DMS114 treated with DMSO at 0.1 percent for 48 hours (cell line): ENCODE measurements around the gene SYT12.
"Not testable (repeated sequence)": the region's sequence is repeated elsewhere in the genome, so short reads cannot be mapped to it uniquely, and the experiment has no call there.

Source experiments
- DNase-seq: peaks from one replicate; lab custom pipeline; 2025; ENCODE audit not compliant: unreplicated experiment; lab: John Stamatoyannopoulos, UW

The SYT12 gene

DNA sequence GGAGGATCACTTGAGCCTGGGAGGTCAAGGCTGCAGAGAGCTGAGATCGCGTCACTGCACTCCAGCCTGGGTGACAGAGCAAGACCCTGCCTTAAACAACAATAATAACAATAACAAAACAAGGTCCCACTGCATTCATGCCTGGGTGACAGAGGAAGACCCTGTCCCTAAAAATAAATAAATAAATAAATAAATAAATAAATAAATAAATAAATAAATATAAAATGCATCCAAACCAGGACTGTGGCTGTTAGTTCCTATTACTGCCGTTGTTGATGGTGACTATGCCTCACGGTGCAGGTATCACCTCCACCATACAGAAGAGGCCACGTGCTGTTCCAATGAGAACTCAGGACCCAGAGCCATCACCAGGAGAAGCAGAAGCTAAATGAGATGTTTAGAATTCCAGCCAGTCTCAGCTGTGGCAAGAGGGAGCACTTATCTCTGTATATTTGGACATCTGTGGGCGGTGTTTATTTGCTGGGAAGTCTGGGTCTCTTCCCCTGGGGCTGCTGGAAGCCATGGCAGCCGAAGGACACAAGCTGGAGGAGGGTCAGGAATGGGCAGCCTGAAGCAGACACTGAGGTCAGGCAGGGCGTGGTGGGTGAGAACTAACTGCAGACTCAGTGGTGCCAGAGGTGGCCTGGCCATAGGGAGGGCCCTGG is 26.2 kb upstream of the SYT12 start:
- DNase-seq, result no peak

GRCh38 chr11:66999555-66999954 is 23.4 kb upstream of the SYT12 start:
- DNase-seq, result no peak

GRCh38 chr11:67001332-67001731 is 21.6 kb upstream of the SYT12 start:
- DNase-seq, result no peak

GRCh38 chr11:67002297-67002913 is 20.5 kb upstream of the SYT12 start:
- no peak for DNase-seq

DNA sequence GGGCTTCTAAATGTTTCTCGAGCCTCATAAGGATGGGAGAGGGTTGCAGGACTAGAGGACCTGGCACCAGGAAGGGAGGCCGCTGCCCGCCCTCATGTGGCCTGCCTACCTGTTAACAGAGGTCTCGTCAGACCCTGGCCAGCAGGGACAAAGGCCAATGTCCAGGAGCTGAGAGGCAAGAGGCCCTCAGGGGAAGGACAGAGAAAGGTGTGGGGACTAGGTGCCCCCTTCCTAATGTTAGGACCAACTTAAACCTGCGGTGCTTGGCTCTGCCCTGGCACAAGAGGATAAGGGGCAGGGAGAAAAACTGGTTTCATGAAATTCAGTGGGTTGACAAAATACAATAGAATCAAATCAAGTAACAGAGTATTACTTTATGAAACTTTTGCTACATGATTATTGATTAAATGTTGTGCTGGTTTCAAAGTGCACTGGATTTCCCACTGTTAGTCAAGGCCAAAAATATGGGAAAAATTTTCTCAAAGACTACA is 20.0 kb upstream of the SYT12 start:
- no peak for DNase-seq

- DNase-seq, result not testable (repeated sequence)
Observed at GRCh38 chr11:67005200-67005599, 17.7 kb upstream of the SYT12 start.

- no peak for DNase-seq
Observed at GRCh38 chr11:67006029-67006884, 16.7 kb upstream of the SYT12 start.

- no peak for DNase-seq
Observed at GRCh38 chr11:67007126-67007525, 15.8 kb upstream of the SYT12 start.

- no peak for DNase-seq
Observed at GRCh38 chr11:67010296-67010905, 12.5 kb upstream of the SYT12 start.

- DNase-seq, result no peak
Observed at GRCh38 chr11:67013511-67014045, 9.4 kb upstream of the SYT12 start.

DNA sequence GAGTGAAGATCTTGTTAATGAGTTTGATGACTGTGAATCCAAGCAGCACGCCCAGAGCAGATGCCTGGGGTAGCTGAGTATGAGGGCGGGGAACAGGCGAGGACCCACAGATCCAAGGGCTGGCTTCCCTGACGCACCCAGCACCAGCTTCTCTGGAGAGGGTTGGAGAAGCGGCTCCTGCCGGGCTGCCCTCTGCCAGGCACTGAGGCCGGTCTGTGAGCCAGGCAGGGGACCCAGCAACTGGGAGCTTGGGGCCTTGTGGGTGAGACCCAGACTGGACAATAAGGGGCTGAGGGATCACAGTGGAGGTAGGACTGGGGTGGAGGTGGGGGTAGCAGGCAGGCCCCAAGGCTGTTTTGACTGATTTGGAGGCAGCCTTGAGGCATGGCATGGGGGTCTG is 8.6 kb upstream of the SYT12 start:
- no peak for DNase-seq

DNA sequence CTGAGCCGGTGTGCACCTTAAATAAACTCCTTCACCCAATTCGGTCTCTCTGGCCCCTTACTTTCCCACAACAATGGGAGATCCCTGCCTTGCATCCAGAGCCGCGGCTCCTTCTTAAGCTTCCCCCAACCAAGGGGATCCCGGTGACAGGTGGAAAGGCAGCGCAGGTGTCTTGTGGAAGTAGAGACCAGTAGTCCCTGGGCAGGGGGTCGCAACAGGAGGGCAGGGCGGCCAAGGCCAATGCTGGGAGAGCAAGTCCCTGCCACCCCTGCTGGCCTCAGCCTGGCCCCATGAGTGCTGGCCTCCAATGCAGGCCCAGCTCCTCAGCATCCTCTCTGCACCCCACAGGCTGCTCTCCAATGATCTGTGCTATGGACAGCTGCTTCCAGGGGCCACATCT is 7.9 kb upstream of the SYT12 start:
- DNase-seq, result no peak

- DNase-seq, result no peak
Observed at GRCh38 chr11:67016550-67016949, 6.4 kb upstream of the SYT12 start.

GRCh38 chr11:67020949-67021348 is 2.0 kb upstream of the SYT12 start:
- DNase-seq, result no peak

DNA sequence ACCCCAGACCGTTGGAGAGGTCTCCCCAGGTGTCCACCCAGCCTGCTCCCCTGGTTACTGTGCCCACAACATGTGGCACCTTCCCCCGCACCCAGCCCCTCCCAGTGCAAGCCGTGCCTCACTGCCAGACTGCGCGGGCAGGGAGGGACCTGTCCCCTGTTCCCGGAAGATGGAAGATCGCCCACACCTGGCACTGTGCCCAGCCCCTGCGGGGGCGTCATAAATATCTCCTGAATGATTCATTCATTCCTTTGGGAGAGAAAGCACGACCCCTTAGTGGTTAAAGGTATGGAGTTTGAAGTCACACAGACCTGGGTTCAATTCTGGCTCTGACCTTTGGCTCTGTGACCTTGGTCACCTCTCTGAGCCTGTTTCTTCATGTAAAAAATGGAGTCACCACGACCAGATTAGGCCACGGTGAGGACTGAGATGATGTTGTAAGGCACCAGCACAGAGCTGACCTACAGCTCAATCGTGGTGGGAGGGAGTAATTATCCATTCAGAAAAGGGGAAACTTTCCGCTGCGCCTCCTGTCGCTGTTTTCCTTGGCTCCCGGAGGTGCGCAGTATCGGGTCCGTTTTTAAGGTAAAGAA is 497 bp upstream of the SYT12 start:
- DNase-seq, result no peak

DNA sequence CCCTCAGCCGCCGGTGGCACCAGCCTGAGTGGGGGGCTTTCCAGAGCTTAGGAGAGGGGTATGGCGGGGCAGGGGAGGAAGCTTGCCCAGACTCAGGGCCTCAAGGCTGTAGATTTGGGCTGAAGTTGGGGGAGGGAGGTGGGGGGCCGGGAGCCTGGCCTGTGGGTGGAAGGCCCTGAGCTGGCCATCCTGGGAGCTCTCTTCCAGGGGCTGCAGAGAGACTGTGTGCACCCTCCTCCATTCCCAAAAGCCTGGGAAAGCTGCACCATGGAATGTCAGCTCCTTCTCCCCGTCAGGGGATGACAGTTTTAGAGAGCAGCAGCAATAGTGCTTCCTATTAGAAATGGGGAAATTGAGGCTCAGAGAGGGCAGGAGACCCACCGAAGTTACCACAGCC is 1.0 kb downstream of the SYT12 start:
- DNase-seq, result no peak

GRCh38 chr11:67024410-67024809 is 1.5 kb downstream of the SYT12 start:
- no peak for DNase-seq

- no peak for DNase-seq
Observed at GRCh38 chr11:67024966-67025365, 2.0 kb downstream of the SYT12 start.

DNA sequence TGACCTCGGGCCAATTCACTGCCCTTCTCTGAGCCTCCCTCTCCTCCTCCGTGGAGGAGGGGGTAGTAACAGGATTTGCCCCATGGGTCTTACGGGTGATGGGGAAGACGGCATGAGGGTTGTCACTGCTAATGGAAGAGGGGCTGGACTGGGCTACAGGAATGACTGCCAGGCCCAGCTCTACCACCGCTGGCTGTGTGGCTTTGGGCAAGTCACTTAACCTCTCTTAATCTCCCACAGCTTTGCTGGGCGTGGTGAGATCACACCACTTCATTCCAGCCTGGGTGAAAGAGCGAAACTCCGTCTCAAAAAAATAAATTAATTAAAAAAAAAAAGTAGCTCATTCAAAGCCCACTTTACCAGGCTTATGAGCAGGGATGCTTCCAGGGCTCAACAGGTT is 2.8 kb downstream of the SYT12 start:
- DNase-seq, result no peak

DNA sequence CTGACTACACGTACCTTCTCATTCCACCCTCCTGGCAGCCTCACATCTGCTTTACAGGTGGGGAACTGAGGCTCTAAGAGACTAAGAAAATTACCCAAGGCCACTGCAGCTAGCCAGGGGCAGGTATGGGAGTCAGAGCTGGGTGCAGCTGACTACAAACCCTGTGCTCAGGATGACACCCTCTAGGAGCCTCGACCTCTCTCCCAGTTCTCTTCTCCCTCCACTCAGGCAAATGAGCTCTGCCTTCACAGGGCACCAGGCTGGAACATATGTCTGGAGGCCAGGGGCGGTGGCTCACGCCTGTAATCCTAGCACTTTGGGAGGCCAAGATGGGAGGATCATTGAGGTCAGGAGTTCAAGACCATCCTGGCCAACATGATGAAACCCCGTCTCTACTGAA is 4.0 kb downstream of the SYT12 start:
- no peak for DNase-seq

DNA sequence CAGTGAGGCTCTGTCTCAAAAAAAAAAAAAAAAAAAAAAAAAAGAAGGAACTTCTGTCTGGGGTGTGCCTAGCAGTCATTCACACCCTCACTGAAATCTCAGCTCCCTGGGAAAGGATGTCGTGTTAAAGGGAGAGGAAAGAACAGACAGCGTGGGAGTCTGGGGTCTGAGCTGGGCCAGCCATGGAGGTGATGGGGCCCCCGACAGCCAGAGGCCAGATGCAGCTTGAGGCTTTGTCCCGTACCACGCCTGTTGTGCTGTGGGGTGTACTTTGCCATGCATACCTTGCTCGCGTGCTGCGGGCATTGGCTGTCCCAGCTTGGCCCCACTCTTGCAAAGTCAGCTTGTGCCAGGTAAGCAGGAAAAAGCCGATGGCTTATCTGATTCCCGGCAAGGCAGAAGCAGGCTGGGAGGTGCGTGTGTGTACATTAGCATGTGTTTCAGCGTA is 4.6 kb downstream of the SYT12 start:
- DNase-seq, result no peak
